AG09309 (cell line): ENCODE results near the gene GIMAP5.

Experiments used
- DNase-seq: peaks from one replicate; pipeline ENCODE4 v3.0.0-alpha.2; 2010; ENCODE audit warnings: low read depth
- H3K4me3 ChIP-seq: 2 replicates; pipeline ENCODE4 v1.5.1; 2011; ENCODE audit warnings: mild to moderate bottlenecking, low read depth, low read length, moderate library complexity; ENCODE audit not compliant: control insufficient read depth
- CTCF ChIP-seq: IDR thresholded peaks from 2 replicates; pipeline ENCODE4 v1.5.1; 2011; ENCODE audit warnings: mild to moderate bottlenecking, low read depth, low read length, inconsistent platforms; ENCODE audit not compliant: insufficient read depth, control insufficient read depth; ENCODE audit errors: missing control alignments

The GIMAP5 gene

GRCh38 chr7:150716939-150717338 lies 20.3 kb upstream of the GIMAP5 start:
- no peak overlapping the region for H3K4me3 ChIP-seq
- TF ChIP-seq CTCF, result no peak
- no peak for DNase-seq

GRCh38 chr7:150717814-150718420 lies 19.3 kb upstream of the GIMAP5 start:
- no peak for DNase-seq
- TF ChIP-seq CTCF, result no peak
- H3K4me3 ChIP-seq, result no peak overlapping the region

- no peak for TF ChIP-seq CTCF
- no peak for DNase-seq
- H3K4me3 ChIP-seq, result no peak overlapping the region
Observed at GRCh38 chr7:150719436-150719835, 17.8 kb upstream of the GIMAP5 start.

GRCh38 chr7:150719960-150720891 lies 17.0 kb upstream of the GIMAP5 start:
- no peak overlapping the region for H3K4me3 ChIP-seq
- TF ChIP-seq CTCF, result no peak
- no peak for DNase-seq

GRCh38 chr7:150721970-150722373 lies 15.2 kb upstream of the GIMAP5 start:
- TF ChIP-seq CTCF, result no peak
- H3K4me3 ChIP-seq, result no peak overlapping the region
- DNase-seq, result no peak

- no peak for TF ChIP-seq CTCF
- no peak overlapping the region for H3K4me3 ChIP-seq
- DNase-seq, result no peak
Observed at GRCh38 chr7:150722431-150722931, 14.7 kb upstream of the GIMAP5 start.
